ENCODE data around the gene MED13L.

Gene MED13L

GRCh38 chr12:116122628-116123027 lies 154.9 kb downstream of the MED13L start:
- DNase-seq = no peak

GRCh38 chr12:116121453-116121871 lies 156.0 kb downstream of the MED13L start:
- no peak for DNase-seq

GRCh38 chr12:116116650-116117424 lies 160.7 kb downstream of the MED13L start:
- no peak for DNase-seq

- no peak for DNase-seq
Observed at GRCh38 chr12:116113398-116114130, 163.9 kb downstream of the MED13L start.

GRCh38 chr12:116106870-116107269 lies 170.6 kb downstream of the MED13L start:
- no peak for DNase-seq

GRCh38 chr12:116104167-116104767 lies 173.2 kb downstream of the MED13L start:
- no peak for DNase-seq

- DNase-seq = no peak
Observed at GRCh38 chr12:116101991-116102390, 175.5 kb downstream of the MED13L start.

- no peak for DNase-seq
Observed at GRCh38 chr12:116099652-116100432, 177.7 kb downstream of the MED13L start.

GRCh38 chr12:116096874-116097273 lies 180.6 kb downstream of the MED13L start:
- DNase-seq = no peak

- DNase-seq = no peak
Observed at GRCh38 chr12:116094475-116094874, 183.0 kb downstream of the MED13L start.

GRCh38 chr12:116093915-116094314 lies 183.6 kb downstream of the MED13L start:
- DNase-seq = no peak

GRCh38 chr12:116092776-116093175 lies 184.7 kb downstream of the MED13L start:
- no peak for DNase-seq

- no peak for DNase-seq
Observed at GRCh38 chr12:116092162-116092561, 185.3 kb downstream of the MED13L start.

- DNase-seq = no peak
Observed at GRCh38 chr12:116091579-116091978, 185.9 kb downstream of the MED13L start.

- DNase-seq = no peak
Observed at GRCh38 chr12:116090516-116090915, 187.0 kb downstream of the MED13L start.

GRCh38 chr12:116089080-116089479 lies 188.4 kb downstream of the MED13L start:
- no peak for DNase-seq

GRCh38 chr12:116087962-116088361 lies 189.5 kb downstream of the MED13L start:
- no peak for DNase-seq

GRCh38 chr12:116087399-116087798 lies 190.1 kb downstream of the MED13L start:
- no peak for DNase-seq

GRCh38 chr12:116080415-116080814 lies 197.1 kb downstream of the MED13L start:
- DNase-seq = no peak

GRCh38 chr12:116078396-116078795 lies 199.1 kb downstream of the MED13L start:
- DNase-seq = no peak

- no peak for DNase-seq
Observed at GRCh38 chr12:116077431-116077830, 200.1 kb downstream of the MED13L start.

GRCh38 chr12:116076399-116076798 lies 201.1 kb downstream of the MED13L start:
- no peak for DNase-seq

- DNase-seq = no peak
Observed at GRCh38 chr12:116074686-116075085, 202.8 kb downstream of the MED13L start.

All from SIG-M5 (cell line).